GM23338 (cell line): ENCODE results near the gene CCDC175. TPM values are rescaled to one million over a fixed set of nuclear protein-coding genes. Genes with fewer than 3 reads are reported as not detected.

Experiments used
- ATAC-seq: fragments of 200-7000 bp; cut with Tn5 transposase; 3 replicates; pipeline ENCODE4 v1.9.1; 2020
- DNase-seq: peaks from one replicate; pipeline ENCODE4 v3.0.0-alpha.2; 2015; ENCODE audit warnings: low spot score
- H2AFZ ChIP-seq: fragments of 200-600 bp; sonication (generic); 2 replicates; pipeline ENCODE4 v1.8.0; 2016; ENCODE audit warnings: antibody characterized with exemption, mild to moderate bottlenecking, moderate library complexity
- H3F3A ChIP-seq: fragments of 200-600 bp; sonication (generic); replicated peaks from 2 replicates; pipeline ENCODE4 v1.8.0; 2017; ENCODE audit warnings: antibody characterized with exemption, mixed run types, low read depth
- H3K27ac ChIP-seq: fragments of 200-600 bp; sonication (generic); 2 replicates; pipeline ENCODE4 v1.6.1; 2016; ENCODE audit warnings: low read depth
- H3K27me3 ChIP-seq: fragments of 200-600 bp; sonication (generic); 2 replicates; pipeline ENCODE4 v1.8.0; 2016; ENCODE audit warnings: mild to moderate bottlenecking, mixed run types, moderate library complexity; ENCODE audit not compliant: insufficient read depth
- H3K36me3 ChIP-seq: fragments of 200-600 bp; sonication (generic); 2 replicates; pipeline ENCODE4 v1.8.0; 2016; ENCODE audit warnings: mild to moderate bottlenecking; ENCODE audit not compliant: insufficient read depth
- H3K4me1 ChIP-seq: fragments of 200-600 bp; sonication (generic); 2 replicates; pipeline ENCODE4 v1.8.0; 2016; ENCODE audit warnings: mild to moderate bottlenecking, moderate library complexity; ENCODE audit not compliant: insufficient read depth
- H3K4me2 ChIP-seq: fragments of 200-600 bp; sonication (generic); 2 replicates; pipeline ENCODE4 v1.7.1; 2017; ENCODE audit warnings: mixed run types
- H3K4me3 ChIP-seq: fragments of 200-600 bp; sonication (generic); 2 replicates; pipeline ENCODE4 v1.6.1; 2016; ENCODE audit warnings: mixed run types
- H3K79me2 ChIP-seq: fragments of 200-600 bp; sonication (generic); replicated peaks from 2 replicates; pipeline ENCODE4 v1.8.0; 2017; ENCODE audit warnings: mild to moderate bottlenecking; ENCODE audit not compliant: insufficient read depth
- H3K9me2 ChIP-seq: fragments of 200-600 bp; sonication (generic); 2 replicates; pipeline ENCODE4 v1.8.0; 2017; ENCODE audit not compliant: insufficient read depth
- H4K20me1 ChIP-seq: fragments of 200-600 bp; sonication (generic); replicated peaks from 2 replicates; pipeline ENCODE4 v1.8.0; 2017; ENCODE audit warnings: mild to moderate bottlenecking; ENCODE audit not compliant: insufficient read depth
- H3K27ac Mint-ChIP-seq: 2 replicates; pipeline ENCODE4 v1.8.0; 2020; ENCODE audit warnings: inconsistent platforms, mild to moderate bottlenecking, moderate library complexity, mixed read lengths
- H3K27me3 Mint-ChIP-seq: 3 replicates; pipeline ENCODE4 v1.8.0; 2022; ENCODE audit warnings: low read depth, mild to moderate bottlenecking, moderate library complexity, mixed read lengths, inconsistent platforms; ENCODE audit not compliant: insufficient read depth, poor library complexity
- H3K36me3 Mint-ChIP-seq: 3 replicates; pipeline ENCODE4 v1.8.0; 2021; ENCODE audit warnings: low read depth, mild to moderate bottlenecking, inconsistent platforms, moderate library complexity, mixed read lengths
- H3K4me1 Mint-ChIP-seq: 3 replicates; pipeline ENCODE4 v1.8.0; 2020; ENCODE audit warnings: mild to moderate bottlenecking, inconsistent platforms, mixed read lengths
- H3K4me3 Mint-ChIP-seq: 3 replicates; pipeline ENCODE4 v1.8.0; 2021; ENCODE audit warnings: moderate library complexity, mild to moderate bottlenecking, inconsistent platforms, mixed read lengths
- H3K9me3 Mint-ChIP-seq: 3 replicates; pipeline ENCODE4 v1.8.0; 2020; ENCODE audit warnings: moderate library complexity, mild to moderate bottlenecking, inconsistent platforms, mixed read lengths
- CREB1 ChIP-seq: fragments of 250-450 bp; sonication (Bioruptor Pico); IDR thresholded peaks from 2 replicates; pipeline ENCODE4 v1.5.0; 2020; ENCODE audit warnings: low read depth, mild to moderate bottlenecking, moderate library complexity
- EZH2 ChIP-seq: fragments of 200-600 bp; sonication (generic); IDR thresholded peaks from one replicate; pipeline ENCODE4 v1.8.0; 2017; ENCODE audit warnings: antibody characterized with exemption, mild to moderate bottlenecking, low read depth; ENCODE audit not compliant: unreplicated experiment
- EZH2phosphoT487 ChIP-seq: fragments of 200-600 bp; sonication (generic); IDR thresholded peaks from one replicate; pipeline ENCODE4 v1.8.1; 2018; ENCODE audit warnings: antibody characterized with exemption; ENCODE audit not compliant: unreplicated experiment
- JUNB ChIP-seq: IDR thresholded peaks from one replicate; pipeline ENCODE4 v1.6.1; 2016; ENCODE audit warnings: antibody characterized with exemption; ENCODE audit not compliant: unreplicated experiment
- NANOG ChIP-seq: IDR thresholded peaks from 2 replicates; pipeline ENCODE4 v1.6.1; 2016; ENCODE audit warnings: antibody characterized with exemption, borderline replicate concordance
- POLR2AphosphoS5 ChIP-seq: IDR thresholded peaks from 2 replicates; pipeline ENCODE4 v1.6.1; 2016; ENCODE audit warnings: antibody characterized with exemption, low read depth
- REST ChIP-seq: IDR thresholded peaks from one replicate; pipeline ENCODE4 v1.6.1; 2018; ENCODE audit warnings: antibody characterized with exemption; ENCODE audit not compliant: unreplicated experiment
- STAT1 ChIP-seq: IDR thresholded peaks from one replicate; pipeline ENCODE4 v1.6.1; 2016; ENCODE audit warnings: antibody characterized with exemption; ENCODE audit not compliant: unreplicated experiment
- ZNF114 ChIP-seq: fragments of 250-450 bp; sonication (Bioruptor Pico); IDR thresholded peaks from 2 replicates; pipeline ENCODE4 v1.5.0; 2020; ENCODE audit warnings: mild to moderate bottlenecking, moderate library complexity
- ZNF331 ChIP-seq: fragments of 250-450 bp; sonication (Bioruptor Pico); IDR thresholded peaks from 2 replicates; pipeline ENCODE4 v1.5.0; 2020; ENCODE audit warnings: low read depth, mild to moderate bottlenecking, moderate library complexity
- ZNF462 ChIP-seq: fragments of 250-450 bp; sonication (Bioruptor Pico); IDR thresholded peaks from 2 replicates; pipeline ENCODE4 v1.5.0; 2020; ENCODE audit warnings: mild to moderate bottlenecking, moderate library complexity
- polyA plus RNA-seq: library from polyadenylated mRNA; unstranded; fragments of >200 nt; fragmentation: Nextera tagmentation; extraction: Ambion mirVana; gene quantifications from 2 replicates; pipeline ENCODE4 v1.2.1, GENCODE V29; 2016
- total RNA-seq: library from RNA; depleted of rRNA; stranded (reverse); fragments of >200 nt; shearing (Covaris generic); gene quantifications from 2 replicates; pipeline ENCODE4 v1.2.3, GENCODE V29; 2014
- TF ChIP-seq, protein P1 (sequence below), 2 experiments: fragments of 200-600 bp in 1 of 2; sonication (generic) in 1 of 2; conservative IDR thresholded peaks; 2 replicates each; pipeline versions ENCODE4 v1.5.1 to v1.6.1; 2016 to 2017; ENCODE audit warnings: antibody characterized with exemption in 2 of 2, low read depth in 2 of 2, mild to moderate bottlenecking in 2 of 2, moderate library complexity in 1 of 2
- TF ChIP-seq, protein P2 (sequence below): IDR thresholded peaks from 2 replicates; pipeline ENCODE4 v1.6.1; 2016; ENCODE audit warnings: antibody characterized with exemption

CCDC175 gene
- total and polyA plus RNA-seq, 2 experiments from 2014 or later: 0.50 TPM; not detected in 1

DNA sequence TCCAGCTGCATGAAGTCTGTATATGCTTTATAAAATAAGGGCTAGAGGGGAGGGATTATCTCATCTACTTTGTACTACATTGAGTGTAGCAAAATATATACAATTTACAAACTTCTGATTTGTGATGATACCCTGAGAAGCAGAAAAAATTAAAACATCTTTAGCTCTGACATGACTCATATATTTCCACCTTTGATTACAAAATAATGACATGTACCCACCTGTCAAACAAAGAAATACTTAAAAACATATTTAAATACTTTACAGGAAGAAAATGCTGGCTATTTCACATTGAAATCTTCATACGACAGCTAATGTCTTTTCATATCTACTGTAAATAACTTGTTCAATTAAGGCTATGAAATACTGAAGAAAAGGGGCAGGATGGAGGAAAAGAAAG is 114.7 kb downstream of the CCDC175 start:
- Histone ChIP-seq H3K79me2 (no peaks in the 10 kb centered on the region), H3K4me1 (peaks cover 9% of the 10 kb centered on the region), H3F3A (no peaks in the 10 kb centered on the region; the same call in 1 of the 2 replicates), H3K9me2 (no peaks in the 10 kb centered on the region), H3K27me3 (peaks cover 38% of the 10 kb centered on the region), H3K4me2 (no peak overlapping the region), H3K36me3 (no peaks in the 10 kb centered on the region), H4K20me1 (peaks cover 14% of the 10 kb centered on the region), H3K27ac (no peak overlapping the region), H2AFZ (no peak overlapping the region), H3K4me3 (no peak overlapping the region)
- Mint-ChIP-seq H3K27ac (no peak overlapping the region), H3K4me3 (no peak overlapping the region), H3K36me3 (peaks cover 9% of the 10 kb centered on the region; the same call in 2 of the 3 replicates), H3K27me3 (peaks cover 21% of the 10 kb centered on the region), H3K9me3 (no peaks in the 10 kb centered on the region), H3K4me1 (peaks cover 10% of the 10 kb centered on the region)
- ATAC-seq (no peak), DNase-seq (no peak)
- no peak for TF ChIP-seq ZNF462 (CRISPR knock-in tag)
- no peak for TF ChIP-seq REST
- TF ChIP-seq EZH2: no peak
- no peak for TF ChIP-seq NANOG
- no peak for TF ChIP-seq CREB1 (CRISPR knock-in tag)
- TF ChIP-seq EZH2phosphoT487: no peak
- TF ChIP-seq ZNF114 (CRISPR knock-in tag): no peak
- no peak for TF ChIP-seq JUNB
- TF ChIP-seq, protein P1, sequence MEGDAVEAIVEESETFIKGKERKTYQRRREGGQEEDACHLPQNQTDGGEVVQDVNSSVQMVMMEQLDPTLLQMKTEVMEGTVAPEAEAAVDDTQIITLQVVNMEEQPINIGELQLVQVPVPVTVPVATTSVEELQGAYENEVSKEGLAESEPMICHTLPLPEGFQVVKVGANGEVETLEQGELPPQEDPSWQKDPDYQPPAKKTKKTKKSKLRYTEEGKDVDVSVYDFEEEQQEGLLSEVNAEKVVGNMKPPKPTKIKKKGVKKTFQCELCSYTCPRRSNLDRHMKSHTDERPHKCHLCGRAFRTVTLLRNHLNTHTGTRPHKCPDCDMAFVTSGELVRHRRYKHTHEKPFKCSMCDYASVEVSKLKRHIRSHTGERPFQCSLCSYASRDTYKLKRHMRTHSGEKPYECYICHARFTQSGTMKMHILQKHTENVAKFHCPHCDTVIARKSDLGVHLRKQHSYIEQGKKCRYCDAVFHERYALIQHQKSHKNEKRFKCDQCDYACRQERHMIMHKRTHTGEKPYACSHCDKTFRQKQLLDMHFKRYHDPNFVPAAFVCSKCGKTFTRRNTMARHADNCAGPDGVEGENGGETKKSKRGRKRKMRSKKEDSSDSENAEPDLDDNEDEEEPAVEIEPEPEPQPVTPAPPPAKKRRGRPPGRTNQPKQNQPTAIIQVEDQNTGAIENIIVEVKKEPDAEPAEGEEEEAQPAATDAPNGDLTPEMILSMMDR (conservative IDR thresholded peaks at IDR 0.05; ENCODE audit: low read depth in 2 of 2): no peak
- no peak for TF ChIP-seq ZNF331
- TF ChIP-seq POLR2AphosphoS5: no peak
- TF ChIP-seq STAT1: no peak
- TF ChIP-seq, protein P2, sequence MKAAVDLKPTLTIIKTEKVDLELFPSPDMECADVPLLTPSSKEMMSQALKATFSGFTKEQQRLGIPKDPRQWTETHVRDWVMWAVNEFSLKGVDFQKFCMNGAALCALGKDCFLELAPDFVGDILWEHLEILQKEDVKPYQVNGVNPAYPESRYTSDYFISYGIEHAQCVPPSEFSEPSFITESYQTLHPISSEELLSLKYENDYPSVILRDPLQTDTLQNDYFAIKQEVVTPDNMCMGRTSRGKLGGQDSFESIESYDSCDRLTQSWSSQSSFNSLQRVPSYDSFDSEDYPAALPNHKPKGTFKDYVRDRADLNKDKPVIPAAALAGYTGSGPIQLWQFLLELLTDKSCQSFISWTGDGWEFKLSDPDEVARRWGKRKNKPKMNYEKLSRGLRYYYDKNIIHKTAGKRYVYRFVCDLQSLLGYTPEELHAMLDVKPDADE: no peak
